SK-N-SH (cell line): Measurements from ENCODE around the gene LAMP5. TPM values are rescaled to one million over a fixed set of nuclear protein-coding genes. Genes with fewer than 3 reads are reported as not detected.

Experiments
- CTCF ChIA-PET: fragments of 300-600, 350-600 bp; formaldehyde crosslinking; extraction: SDS; loops from one replicate; lab custom pipeline; 2021; lab: Yijun Ruan, JAX
- POLR2A ChIA-PET: fragments of 350-600 bp; sonication (Branson Sonifier 250); formaldehyde crosslinking; extraction: SDS; loops from one replicate; lab custom pipeline; 2020; ENCODE audit warnings: antibody characterized with exemption, inconsistent platforms; lab: Yijun Ruan, JAX
- DNase-seq: peaks from one replicate; pipeline ENCODE4 v3.0.0; 2012
- H2AFZ ChIP-seq: fragments of 200-600 bp; sonication (generic); 2 replicates; pipeline ENCODE4 v1.8.1; 2016; ENCODE audit warnings: antibody characterized with exemption, mild to moderate bottlenecking, low read depth
- H3F3A ChIP-seq: fragments of 200-600 bp; sonication (generic); replicated peaks from 2 replicates; pipeline ENCODE3; 2016; ENCODE audit warnings: antibody characterized with exemption, mild to moderate bottlenecking; ENCODE audit not compliant: insufficient read depth
- H3K27ac ChIP-seq, 2 experiments: fragments of 200-500 bp in 1 of 2; fragments of 200-600 bp in 1 of 2; sonication (Bioruptor generic) in 1 of 2; sonication (generic), shearing (Covaris generic) in 1 of 2; 2 replicates each; pipeline versions ENCODE4 v1.5.1 to v1.6.1; 2014 to 2016; ENCODE audit warnings: low read depth in 2 of 2, inconsistent platforms in 1 of 2, low read length in 1 of 2, mild to moderate bottlenecking in 1 of 2, mixed read lengths in 1 of 2
- H3K27me3 ChIP-seq: fragments of 200-600 bp; sonication (generic), shearing (Covaris generic); 2 replicates; pipeline ENCODE4 v1.6.1; 2016; ENCODE audit warnings: mixed run types; ENCODE audit not compliant: insufficient read depth
- H3K36me3 ChIP-seq, 2 experiments: fragments of 200-500 bp in 1 of 2; fragments of 200-600 bp in 1 of 2; sonication (Bioruptor generic) in 1 of 2; sonication (generic) in 1 of 2; replicated peaks in 1 of 2; 2 replicates each; pipeline versions ENCODE3 to v1.5.1; 2014 to 2016; ENCODE audit warnings: low read length in 1 of 2, mild to moderate bottlenecking in 1 of 2; ENCODE audit not compliant: insufficient read depth in 2 of 2, control insufficient read depth in 1 of 2
- H3K4me1 ChIP-seq, 2 experiments: fragments of 200-500 bp in 1 of 2; fragments of 200-600 bp in 1 of 2; sonication (Bioruptor generic) in 1 of 2; sonication (generic), shearing (Covaris generic) in 1 of 2; 2 replicates each; pipeline versions ENCODE4 v1.5.1 to v1.6.1; 2014 to 2016; ENCODE audit warnings: low read depth in 1 of 2, low read length in 1 of 2, mixed run types in 1 of 2; ENCODE audit not compliant: insufficient read depth in 2 of 2, control insufficient read depth in 1 of 2
- H3K4me2 ChIP-seq: fragments of 200-600 bp; sonication (generic), shearing (Covaris generic); 2 replicates; pipeline ENCODE4 v1.6.1; 2017; ENCODE audit warnings: mixed run types
- H3K4me3 ChIP-seq, 2 experiments: fragments of 200-500 bp in 1 of 2; fragments of 200-600 bp in 1 of 2; sonication (Bioruptor generic) in 1 of 2; sonication (generic), shearing (Covaris generic) in 1 of 2; 2 replicates each; pipeline versions ENCODE4 v1.5.1 to v1.8.1; 2014 to 2016; ENCODE audit warnings: low read depth in 2 of 2, inconsistent platforms in 1 of 2, low read length in 1 of 2, mild to moderate bottlenecking in 1 of 2, mixed read lengths in 1 of 2, moderate library complexity in 1 of 2
- H3K79me2 ChIP-seq: fragments of 200-600 bp; sonication (generic); 2 replicates; pipeline ENCODE4 v1.8.1; 2017; ENCODE audit warnings: mild to moderate bottlenecking; ENCODE audit not compliant: insufficient read depth
- H3K9ac ChIP-seq: fragments of 200-600 bp; sonication (generic); 2 replicates; pipeline ENCODE4 v1.6.1; 2017; ENCODE audit warnings: mixed run types
- H3K9me2 ChIP-seq: fragments of 200-600 bp; sonication (generic); 2 replicates; pipeline ENCODE4 v1.6.1; 2017; ENCODE audit warnings: mixed run types
- H3K9me3 ChIP-seq: fragments of 200-600 bp; sonication (generic); 2 replicates; pipeline ENCODE4 v1.6.1; 2017; ENCODE audit warnings: mixed run types, mild to moderate bottlenecking, moderate library complexity
- H4K20me1 ChIP-seq: fragments of 200-600 bp; sonication (generic); 2 replicates; pipeline ENCODE4 v1.6.1; 2017; ENCODE audit warnings: mild to moderate bottlenecking, mixed run types; ENCODE audit not compliant: insufficient read depth
- EP300 ChIP-seq, 2 experiments: IDR thresholded peaks; 2 replicates each; pipeline versions ENCODE4 v1.4.0 to v1.6.1; 2012; ENCODE audit warnings: borderline replicate concordance in 1 of 2, low read depth in 1 of 2, low read length in 1 of 2
- EZH2phosphoT487 ChIP-seq: fragments of 200-600 bp; sonication (generic); IDR thresholded peaks from 2 replicates; pipeline ENCODE4 v1.6.1; 2017; ENCODE audit warnings: low read depth, mixed run types, mild to moderate bottlenecking, antibody characterized with exemption, moderate library complexity, borderline replicate concordance
- FOSL2 ChIP-seq: IDR thresholded peaks from 2 replicates; pipeline ENCODE4 v1.4.0; 2012; ENCODE audit warnings: low read depth, mild to moderate bottlenecking, moderate library complexity, borderline replicate concordance
- JUND ChIP-seq: IDR thresholded peaks from 2 replicates; pipeline ENCODE4 v1.4.0; 2012
- MEF2A ChIP-seq: IDR thresholded peaks from 2 replicates; pipeline ENCODE4 v1.4.0; 2012; ENCODE audit warnings: low read depth, borderline replicate concordance
- NRF1 ChIP-seq: IDR thresholded peaks from 2 replicates; pipeline ENCODE4 v1.6.1; 2012; ENCODE audit warnings: low read depth, mild to moderate bottlenecking, low read length
- RAD21 ChIP-seq: IDR thresholded peaks from 2 replicates; pipeline ENCODE4 v1.6.1; 2012; ENCODE audit warnings: mild to moderate bottlenecking, low read length
- RCOR1 ChIP-seq: fragments of 150-350 bp; IDR thresholded peaks from 2 replicates; pipeline ENCODE4 v1.6.1; 2017; ENCODE audit warnings: antibody characterized with exemption, low read length
- RFX5 ChIP-seq: IDR thresholded peaks from 2 replicates; pipeline ENCODE4 v1.6.1; 2012; ENCODE audit warnings: mild to moderate bottlenecking, improper control_type of control experiment, low read length
- RXRA ChIP-seq: IDR thresholded peaks from 2 replicates; pipeline ENCODE4 v1.4.0; 2012; ENCODE audit warnings: low read depth, mild to moderate bottlenecking, borderline replicate concordance
- TAF1 ChIP-seq: IDR thresholded peaks from 2 replicates; pipeline ENCODE4 v1.6.1; 2012; ENCODE audit warnings: low read depth, mild to moderate bottlenecking, low read length, moderate library complexity, borderline replicate concordance
- TEAD4 ChIP-seq: IDR thresholded peaks from 2 replicates; pipeline ENCODE4 v1.4.0; 2012; ENCODE audit warnings: mild to moderate bottlenecking, borderline replicate concordance; ENCODE audit not compliant: insufficient read depth
- WGBS: methylation state at CpG from one replicate; pipeline ENCODE4 v1.1.6; 2017; ENCODE audit warnings: low lambda C conversion rate; 5-methylcytosine and 5-hydroxymethylcytosine counted together
- polyA plus RNA-seq, 3 experiments: library from polyadenylated mRNA; depleted of rRNA; stranded (reverse); fragments of >200 nt; gene quantifications; 2 replicates each; pipeline ENCODE4 v1.2.3, GENCODE V29; 2012
- TF ChIP-seq, protein P1 (sequence below): fragments of 150-350 bp; IDR thresholded peaks from 2 replicates; pipeline ENCODE4 v1.6.1; 2017; ENCODE audit warnings: antibody characterized with exemption, low read length, low read depth, borderline replicate concordance

Gene LAMP5
- polyA plus RNA-seq, 1 of the 3 experiments (the other 2 are of a cell fraction): 4.8 TPM

DNA sequence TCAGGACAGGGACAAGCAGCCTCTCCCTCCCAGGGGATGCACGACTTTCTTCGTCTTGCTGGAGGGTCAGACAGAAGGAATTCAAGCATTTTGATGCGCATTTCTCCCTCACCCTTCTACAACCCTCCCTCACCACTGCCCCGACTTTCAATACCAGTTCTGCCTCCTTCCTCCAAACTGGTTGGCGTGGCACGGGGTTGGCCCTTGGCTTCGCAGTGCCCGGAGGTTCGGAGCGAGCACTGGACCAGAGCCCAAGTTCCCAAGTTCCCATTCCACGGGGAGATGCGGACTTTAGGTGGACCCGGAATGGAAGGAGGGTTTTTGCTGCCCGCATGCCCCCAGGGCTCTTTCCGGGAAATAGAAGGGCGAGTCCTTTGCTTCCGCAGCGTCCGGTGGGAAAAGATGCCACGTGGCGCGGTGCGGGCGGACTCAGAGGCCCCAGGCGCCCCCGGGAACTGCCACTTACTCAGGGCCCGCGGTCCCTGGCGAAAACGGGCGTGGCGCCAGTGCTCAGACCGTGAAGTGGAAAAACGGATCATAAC is 8.0 kb upstream of the LAMP5 start:
- no peak for DNase-seq
- H3K27me3 ChIP-seq: no peaks in the 10 kb centered on the region
- H3K4me2 ChIP-seq: no peak overlapping the region
- no peaks in the 10 kb centered on the region for H4K20me1 ChIP-seq
- whole genome bisulfite sequencing: 91% methylated on average over 34 of the region's 34 CpGs
- no peaks in the 10 kb centered on the region for H3K9me2 ChIP-seq
- H3F3A ChIP-seq: no peaks in the 10 kb centered on the region
- no peak overlapping the region for H3K9ac ChIP-seq
- H3K79me2 ChIP-seq: no peaks in the 10 kb centered on the region
- TF ChIP-seq MEF2A (no peak), RAD21 (no peak), TAF1 (no peak)
- ChIA-PET POLR2A (no interaction called here), CTCF (interaction anchor here (0.9 to 2.1 kb wide), 4 partner anchors 8 to 104 kb away, joined by 3 to 7 read pairs (median 5); partner anchors contain the start of gene LAMP5)
- H3K27ac ChIP-seq: no peak overlapping the region
- H3K9me3 ChIP-seq: no peaks in the 10 kb centered on the region
- no peak overlapping the region for H3K4me3 ChIP-seq
- no peaks in the 10 kb centered on the region for H3K36me3 ChIP-seq
- H2AFZ ChIP-seq: no peak overlapping the region
- H3K4me1 ChIP-seq: no peaks in the 10 kb centered on the region

DNA sequence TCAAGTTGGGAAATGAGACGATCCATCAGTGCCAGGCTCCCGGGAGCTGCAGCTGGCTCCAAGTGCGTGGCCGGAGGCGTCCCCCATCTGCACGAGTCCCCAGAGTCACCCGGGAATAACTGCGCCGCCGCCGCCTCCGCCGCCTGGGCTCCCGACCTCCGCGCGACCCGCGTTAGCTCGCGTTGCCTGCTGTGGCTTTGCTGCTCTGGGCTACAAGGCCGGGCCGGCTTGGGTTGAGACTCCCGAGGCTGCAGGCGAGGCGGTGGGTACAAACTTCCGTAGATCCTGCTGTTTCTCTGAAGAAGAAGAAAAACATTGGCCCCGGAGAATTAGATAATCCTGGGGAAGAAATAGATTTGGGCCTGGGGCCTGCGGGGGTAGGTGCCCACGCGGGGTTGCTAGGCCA is 7.4 kb upstream of the LAMP5 start:
- Histone ChIP-seq H3K4me3 (no peak overlapping the region), H3K9ac (no peak overlapping the region), H3K36me3 (no peaks in the 10 kb centered on the region), H3K9me2 (no peaks in the 10 kb centered on the region), H3K9me3 (no peaks in the 10 kb centered on the region), H3F3A (no peaks in the 10 kb centered on the region), H2AFZ (no peak overlapping the region), H3K79me2 (no peaks in the 10 kb centered on the region), H3K4me2 (no peak overlapping the region), H3K4me1 (no peaks in the 10 kb centered on the region), H3K27ac (no peak overlapping the region), H3K27me3 (no peaks in the 10 kb centered on the region), H4K20me1 (no peaks in the 10 kb centered on the region)
- WGBS: 91% methylated on average over 22 of the region's 31 CpGs
- CTCF ChIA-PET: interaction anchor here (2.1 kb wide), 1 partner anchor 103 kb away, joined by 6 read pairs; no protein-coding TSS in a partner anchor
- DNase-seq: peak; percentile 15
- POLR2A ChIA-PET: no interaction called here
- TF ChIP-seq EZH2phosphoT487: no peak
- TF ChIP-seq RAD21: no peak
- no peak for TF ChIP-seq JUND
- no peak for TF ChIP-seq NRF1
- TF ChIP-seq RFX5: no peak
- TF ChIP-seq MEF2A: no peak
- no peak for TF ChIP-seq RCOR1
- TF ChIP-seq EP300 (IDR thresholded peaks at IDR 0.05; ENCODE audit: borderline replicate concordance in 1 of 2, low read depth in 1 of 2, low read length in 1 of 2): no peak
- TF ChIP-seq, protein P1, sequence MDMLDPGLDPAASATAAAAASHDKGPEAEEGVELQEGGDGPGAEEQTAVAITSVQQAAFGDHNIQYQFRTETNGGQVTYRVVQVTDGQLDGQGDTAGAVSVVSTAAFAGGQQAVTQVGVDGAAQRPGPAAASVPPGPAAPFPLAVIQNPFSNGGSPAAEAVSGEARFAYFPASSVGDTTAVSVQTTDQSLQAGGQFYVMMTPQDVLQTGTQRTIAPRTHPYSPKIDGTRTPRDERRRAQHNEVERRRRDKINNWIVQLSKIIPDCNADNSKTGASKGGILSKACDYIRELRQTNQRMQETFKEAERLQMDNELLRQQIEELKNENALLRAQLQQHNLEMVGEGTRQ: no peak
- TF ChIP-seq TEAD4: no peak
- no peak for TF ChIP-seq FOSL2
- no peak for TF ChIP-seq RXRA
